ENCODE data around the gene DBF4B.

The DBF4B gene

GRCh38 chr17:44734272-44734671, 25.8 kb downstream of the DBF4B start:
- H3F3A ChIP-seq (ENCODE audit: insufficient read depth, low read length), result no peaks in the 10 kb centered on the region
- H3K9ac ChIP-seq (ENCODE audit: low read length), result no peak overlapping the region
- no peaks in the 10 kb centered on the region for H3K9me2 ChIP-seq (ENCODE audit: low read depth, low read length)
- TF ChIP-seq EZH2 (IDR thresholded peaks at IDR 0.05; ENCODE audit: borderline replicate concordance, low read length) (no peak), CTCF (IDR thresholded peaks at IDR 0.05; ENCODE audit: low read length) (no peak)
- H3K36me3 ChIP-seq (ENCODE audit: insufficient read depth, low read length), result peaks cover 10% of the 10 kb centered on the region
- no peak overlapping the region for H3K4me2 ChIP-seq (ENCODE audit: low read length)
- H2AFZ ChIP-seq (ENCODE audit: low read length), result no peak overlapping the region
- no peaks in the 10 kb centered on the region for H4K20me1 ChIP-seq (ENCODE audit: insufficient read depth, low read length)
- H3K9me3 ChIP-seq (ENCODE audit: low read length), result no peaks in the 10 kb centered on the region
- H3K4me1 ChIP-seq (ENCODE audit: insufficient read depth, low read length, severe bottlenecking), result no peaks in the 10 kb centered on the region
- no peak overlapping the region for H3K27ac ChIP-seq (ENCODE audit: low read depth, low read length, poor library complexity, severe bottlenecking)
- H3K4me3 ChIP-seq (ENCODE audit: low read depth, low read length, poor library complexity, severe bottlenecking), result no peak overlapping the region
- no peaks in the 10 kb centered on the region for H3K27me3 ChIP-seq (ENCODE audit: insufficient read depth, low read length)
- H3K79me2 ChIP-seq (ENCODE audit: insufficient read depth, low read length), result no peaks in the 10 kb centered on the region

- no peaks in the 10 kb centered on the region for H3K4me1 ChIP-seq (ENCODE audit: insufficient read depth, low read length, severe bottlenecking)
- H3K9ac ChIP-seq (ENCODE audit: low read length), result no peak overlapping the region
- H3F3A ChIP-seq (ENCODE audit: insufficient read depth, low read length), result no peaks in the 10 kb centered on the region
- no peak overlapping the region for H3K4me3 ChIP-seq (ENCODE audit: low read depth, low read length, poor library complexity, severe bottlenecking)
- H3K27ac ChIP-seq (ENCODE audit: low read depth, low read length, poor library complexity, severe bottlenecking), result no peak overlapping the region
- H3K9me3 ChIP-seq (ENCODE audit: low read length), result no peaks in the 10 kb centered on the region
- no peak overlapping the region for H2AFZ ChIP-seq (ENCODE audit: low read length)
- TF ChIP-seq EZH2 (IDR thresholded peaks at IDR 0.05; ENCODE audit: borderline replicate concordance, low read length), result no peak
- H3K27me3 ChIP-seq (ENCODE audit: insufficient read depth, low read length), result no peaks in the 10 kb centered on the region
- no peaks in the 10 kb centered on the region for H3K79me2 ChIP-seq (ENCODE audit: insufficient read depth, low read length)
- H3K9me2 ChIP-seq (ENCODE audit: low read depth, low read length), result no peaks in the 10 kb centered on the region
- H4K20me1 ChIP-seq (ENCODE audit: insufficient read depth, low read length), result no peaks in the 10 kb centered on the region
- peaks cover 9% of the 10 kb centered on the region for H3K36me3 ChIP-seq (ENCODE audit: insufficient read depth, low read length)
- H3K4me2 ChIP-seq (ENCODE audit: low read length), result no peak overlapping the region
Observed at GRCh38 chr17:44736551-44737240, 28.2 kb downstream of the DBF4B start.

DNA sequence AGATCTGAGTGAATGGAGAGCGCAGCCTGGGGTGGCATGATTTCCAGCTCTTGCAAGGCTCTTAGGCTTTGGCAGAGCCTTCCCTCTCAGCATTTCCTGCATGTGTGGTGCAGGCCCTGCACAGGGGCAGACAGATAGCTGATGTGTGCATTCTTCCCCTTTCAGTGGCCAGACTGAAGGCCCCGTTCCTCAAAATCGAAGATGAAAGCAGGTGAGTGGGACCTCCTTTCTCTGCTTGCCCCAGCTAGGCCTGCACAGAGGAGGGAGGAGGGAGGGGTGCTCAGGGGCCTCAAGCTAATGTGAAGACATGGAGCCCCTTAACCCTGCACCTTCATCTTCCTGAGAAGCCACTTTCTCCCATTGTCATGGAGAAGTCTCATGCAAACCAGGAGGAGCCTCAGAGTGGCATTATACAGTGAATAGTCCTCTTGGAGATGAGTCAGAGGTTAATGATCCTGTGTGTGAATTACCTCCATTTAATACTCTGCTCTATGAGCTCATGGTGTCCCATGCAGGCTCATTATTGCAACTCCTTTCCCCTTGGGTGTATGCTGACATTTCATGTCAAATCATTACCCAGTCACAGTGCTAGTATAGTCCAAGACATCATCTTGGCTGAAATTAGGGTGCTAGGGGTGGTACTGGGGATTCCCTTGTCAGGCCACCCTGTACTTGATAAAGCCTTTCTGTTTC, 29.9 kb downstream of the DBF4B start:
- H4K20me1 ChIP-seq (ENCODE audit: insufficient read depth, low read length), result no peaks in the 10 kb centered on the region
- no peaks in the 10 kb centered on the region for H3K9me2 ChIP-seq (ENCODE audit: low read depth, low read length)
- H3K36me3 ChIP-seq (ENCODE audit: insufficient read depth, low read length), result peaks cover 10% of the 10 kb centered on the region
- H3K4me2 ChIP-seq (ENCODE audit: low read length), result no peak overlapping the region
- H3K4me3 ChIP-seq (ENCODE audit: low read depth, low read length, poor library complexity, severe bottlenecking), result no peak overlapping the region
- H3F3A ChIP-seq (ENCODE audit: insufficient read depth, low read length), result no peaks in the 10 kb centered on the region
- H2AFZ ChIP-seq (ENCODE audit: low read length), result no peak overlapping the region
- no peak overlapping the region for H3K27ac ChIP-seq (ENCODE audit: low read depth, low read length, poor library complexity, severe bottlenecking)
- no peaks in the 10 kb centered on the region for H3K4me1 ChIP-seq (ENCODE audit: insufficient read depth, low read length, severe bottlenecking)
- no peaks in the 10 kb centered on the region for H3K79me2 ChIP-seq (ENCODE audit: insufficient read depth, low read length)
- no peak for TF ChIP-seq CTCF (IDR thresholded peaks at IDR 0.05; ENCODE audit: low read length)
- no peak for TF ChIP-seq EZH2 (IDR thresholded peaks at IDR 0.05; ENCODE audit: borderline replicate concordance, low read length)
- no peak overlapping the region for H3K9ac ChIP-seq (ENCODE audit: low read length)
- no peaks in the 10 kb centered on the region for H3K9me3 ChIP-seq (ENCODE audit: low read length)
- H3K27me3 ChIP-seq (ENCODE audit: insufficient read depth, low read length), result no peaks in the 10 kb centered on the region
